Loucy (cell line): ENCODE data around the gene FAP.

Experiments
- H2AFZ ChIP-seq: fragments of 200-600 bp; sonication (generic); 2 replicates; pipeline ENCODE4 v1.6.0; 2016; ENCODE audit warnings: antibody characterized with exemption, mild to moderate bottlenecking, low read length, moderate library complexity
- H3F3A ChIP-seq: fragments of 200-600 bp; 2 replicates; pipeline ENCODE4 v1.6.0; 2016; ENCODE audit warnings: antibody characterized with exemption, low read depth, mild to moderate bottlenecking
- H3K27me3 ChIP-seq: fragments of 200-600 bp; sonication (generic); 2 replicates; pipeline ENCODE4 v1.6.1; 2014; ENCODE audit warnings: low read length, mild to moderate bottlenecking; ENCODE audit not compliant: insufficient read depth, poor library complexity, severe bottlenecking
- H3K36me3 ChIP-seq: fragments of 200-600 bp; sonication (generic); 2 replicates; pipeline ENCODE4 v1.6.1; 2016; ENCODE audit warnings: low read length; ENCODE audit not compliant: insufficient read depth
- H3K4me1 ChIP-seq: fragments of 200-600 bp; sonication (generic); 2 replicates; pipeline ENCODE4 v1.5.1; 2014; ENCODE audit warnings: low read length, mild to moderate bottlenecking; ENCODE audit not compliant: insufficient read depth, poor library complexity, severe bottlenecking
- H3K4me2 ChIP-seq: fragments of 200-600 bp; sonication (generic); 2 replicates; pipeline ENCODE4 v1.6.0; 2014; ENCODE audit warnings: antibody characterized with exemption, low read length, low read depth, mild to moderate bottlenecking; ENCODE audit not compliant: poor library complexity, severe bottlenecking
- H3K4me3 ChIP-seq: fragments of 200-600 bp; sonication (generic); 2 replicates; pipeline ENCODE4 v1.5.1; 2014; ENCODE audit warnings: low read length, mild to moderate bottlenecking, mixed read lengths; ENCODE audit not compliant: poor library complexity, severe bottlenecking
- H3K79me2 ChIP-seq: fragments of 200-600 bp; sonication (generic); 2 replicates; pipeline ENCODE4 v1.6.1; 2014; ENCODE audit warnings: low read length; ENCODE audit not compliant: insufficient read depth
- H3K9ac ChIP-seq: fragments of 200-600 bp; sonication (generic); 2 replicates; pipeline ENCODE4 v1.6.0; 2014; ENCODE audit warnings: mild to moderate bottlenecking, low read depth, low read length, moderate library complexity; ENCODE audit not compliant: poor library complexity, severe bottlenecking
- H3K9me2 ChIP-seq: fragments of 200-600 bp; sonication (generic); replicated peaks from 2 replicates; pipeline ENCODE4 v1.6.1; 2016; ENCODE audit warnings: low read depth, low read length, mixed read lengths
- H3K9me3 ChIP-seq: fragments of 200-600 bp; sonication (generic); 2 replicates; pipeline ENCODE4 v1.6.1; 2014; ENCODE audit warnings: mild to moderate bottlenecking, antibody characterized with exemption, low read length, low read depth; ENCODE audit not compliant: insufficient read depth
- H4K20me1 ChIP-seq: fragments of 200-600 bp; sonication (generic); 2 replicates; pipeline ENCODE4 v1.6.0; 2014; ENCODE audit warnings: antibody characterized with exemption, low read length, mild to moderate bottlenecking; ENCODE audit not compliant: insufficient read depth, poor library complexity, severe bottlenecking
- CTCF ChIP-seq: fragments of 200-600 bp; sonication (generic); conservative IDR thresholded peaks from 2 replicates; pipeline ENCODE4 v1.5.1; 2014; ENCODE audit warnings: mild to moderate bottlenecking, antibody characterized with exemption, low read length
- EZH2phosphoT487 ChIP-seq: fragments of 200-600 bp; IDR thresholded peaks from 2 replicates; pipeline ENCODE4 v1.6.1; 2018; ENCODE audit warnings: antibody characterized with exemption, mild to moderate bottlenecking, moderate library complexity, borderline replicate concordance

FAP gene

GRCh38 chr2:162198239-162198638, 45.0 kb downstream of the FAP start:
- H3K79me2 ChIP-seq = no peaks in the 10 kb centered on the region
- no peaks in the 10 kb centered on the region for H3K9me2 ChIP-seq
- no peaks in the 10 kb centered on the region for H3K36me3 ChIP-seq
- H3K4me2 ChIP-seq = no peak overlapping the region
- no peaks in the 10 kb centered on the region for H3K9me3 ChIP-seq
- no peaks in the 10 kb centered on the region for H4K20me1 ChIP-seq
- TF ChIP-seq CTCF = no peak
- TF ChIP-seq EZH2phosphoT487 = no peak
- H3K4me3 ChIP-seq = no peak overlapping the region
- H3F3A ChIP-seq = no peaks in the 10 kb centered on the region
- H3K9ac ChIP-seq = no peak overlapping the region
- no peaks in the 10 kb centered on the region for H3K27me3 ChIP-seq
- H3K4me1 ChIP-seq = no peaks in the 10 kb centered on the region
- H2AFZ ChIP-seq = no peak overlapping the region

- no peaks in the 10 kb centered on the region for H4K20me1 ChIP-seq
- no peak overlapping the region for H3K4me2 ChIP-seq
These were observed 46.0 kb downstream of the FAP start for GRCh38 chr2:162197069-162197825.

GRCh38 chr2:162196638-162197037, 46.6 kb downstream of the FAP start:
- Histone ChIP-seq H2AFZ (no peak overlapping the region), H3K9me3 (no peaks in the 10 kb centered on the region), H3K27me3 (no peaks in the 10 kb centered on the region), H3K4me2 (no peak overlapping the region), H3K4me3 (no peak overlapping the region), H3K9ac (no peak overlapping the region), H3F3A (no peaks in the 10 kb centered on the region), H3K79me2 (no peaks in the 10 kb centered on the region), H3K9me2 (no peaks in the 10 kb centered on the region), H4K20me1 (no peaks in the 10 kb centered on the region), H3K36me3 (no peaks in the 10 kb centered on the region), H3K4me1 (no peaks in the 10 kb centered on the region)
- TF ChIP-seq CTCF (no peak), EZH2phosphoT487 (no peak)

More at GRCh38 chr2:162197069-162197825, 46.0 kb downstream of the FAP start:
- Histone ChIP-seq H2AFZ (no peak overlapping the region), H3K9ac (no peak overlapping the region), H3K36me3 (no peaks in the 10 kb centered on the region), H3K4me3 (no peak overlapping the region), H3K9me2 (no peaks in the 10 kb centered on the region), H3K79me2 (no peaks in the 10 kb centered on the region), H3K27me3 (no peaks in the 10 kb centered on the region), H3K9me3 (no peaks in the 10 kb centered on the region), H3K4me1 (no peaks in the 10 kb centered on the region), H3F3A (no peaks in the 10 kb centered on the region)
- TF ChIP-seq CTCF (no peak), EZH2phosphoT487 (no peak)
